Measurements from ENCODE around the gene SP140L.
"Not testable (repeated sequence)": the region's sequence is repeated elsewhere in the genome, so short reads cannot be mapped to it uniquely, and the experiment has no call there.

The SP140L gene

DNA sequence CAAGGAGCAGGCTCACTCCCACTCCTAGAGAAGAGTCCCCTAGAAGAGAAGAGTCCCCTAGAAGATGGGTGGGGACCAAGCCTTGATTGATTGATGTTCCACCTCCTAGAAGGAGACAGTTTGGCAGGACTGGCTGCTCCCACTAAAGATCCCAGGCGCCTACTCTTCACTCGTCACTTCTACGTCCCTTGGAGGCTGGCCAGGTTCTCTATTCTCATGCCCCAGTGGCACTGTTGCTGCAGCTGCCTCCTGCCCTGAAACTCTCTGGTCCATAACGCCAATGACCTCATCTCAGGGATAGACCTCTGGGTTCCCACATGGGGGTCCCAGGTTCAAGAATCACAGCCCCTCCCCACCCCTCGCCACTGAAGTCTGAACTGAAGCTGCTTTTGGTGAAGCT, 2.5 kb upstream of the SP140L start:
- DNase-seq, result no peak

DNA sequence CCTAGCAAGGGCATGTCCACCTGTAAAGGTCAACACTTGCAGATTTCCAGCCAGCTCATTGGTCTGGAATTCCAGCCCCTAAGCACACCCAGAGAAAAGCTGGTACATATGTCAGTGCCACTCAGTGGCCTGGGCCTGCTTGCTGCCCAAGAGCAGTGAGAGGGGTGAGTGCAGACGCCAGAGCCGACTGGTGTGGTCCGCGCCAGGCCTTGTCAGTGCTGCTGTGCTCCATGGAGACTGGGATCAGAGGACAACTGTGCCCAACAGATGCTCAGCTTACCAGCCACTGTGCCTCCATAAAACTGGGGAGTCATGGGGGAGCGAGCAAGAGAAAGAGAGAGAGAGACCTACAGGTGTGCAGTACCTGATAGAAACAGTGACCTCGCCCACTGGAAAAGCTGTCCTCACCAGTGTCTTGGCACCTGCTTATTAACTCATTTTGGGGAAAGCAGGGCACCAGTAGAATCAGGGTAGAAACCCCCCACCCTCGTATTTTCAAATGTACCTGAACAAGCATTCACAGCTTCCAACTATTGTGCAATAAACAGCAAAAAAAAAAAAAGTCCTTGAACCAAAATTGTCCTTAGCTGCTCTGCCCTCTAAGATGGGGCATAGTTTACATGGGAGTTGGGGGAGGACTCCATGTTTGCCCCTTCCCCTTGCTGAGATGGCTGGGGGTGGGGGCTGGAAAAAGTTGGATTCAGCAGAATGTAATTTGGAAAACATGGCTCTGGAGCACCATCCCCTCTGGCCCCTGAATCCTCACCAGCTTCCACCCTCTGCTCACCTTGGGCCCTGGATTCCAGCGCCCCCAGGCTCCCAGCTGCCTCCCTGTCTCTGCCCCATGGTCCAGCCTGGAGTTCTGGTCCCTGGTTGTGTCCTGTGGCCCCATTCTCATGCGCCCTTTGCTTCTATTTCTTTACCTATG, 1.4 kb upstream of the SP140L start:
- no peak for DNase-seq

DNA sequence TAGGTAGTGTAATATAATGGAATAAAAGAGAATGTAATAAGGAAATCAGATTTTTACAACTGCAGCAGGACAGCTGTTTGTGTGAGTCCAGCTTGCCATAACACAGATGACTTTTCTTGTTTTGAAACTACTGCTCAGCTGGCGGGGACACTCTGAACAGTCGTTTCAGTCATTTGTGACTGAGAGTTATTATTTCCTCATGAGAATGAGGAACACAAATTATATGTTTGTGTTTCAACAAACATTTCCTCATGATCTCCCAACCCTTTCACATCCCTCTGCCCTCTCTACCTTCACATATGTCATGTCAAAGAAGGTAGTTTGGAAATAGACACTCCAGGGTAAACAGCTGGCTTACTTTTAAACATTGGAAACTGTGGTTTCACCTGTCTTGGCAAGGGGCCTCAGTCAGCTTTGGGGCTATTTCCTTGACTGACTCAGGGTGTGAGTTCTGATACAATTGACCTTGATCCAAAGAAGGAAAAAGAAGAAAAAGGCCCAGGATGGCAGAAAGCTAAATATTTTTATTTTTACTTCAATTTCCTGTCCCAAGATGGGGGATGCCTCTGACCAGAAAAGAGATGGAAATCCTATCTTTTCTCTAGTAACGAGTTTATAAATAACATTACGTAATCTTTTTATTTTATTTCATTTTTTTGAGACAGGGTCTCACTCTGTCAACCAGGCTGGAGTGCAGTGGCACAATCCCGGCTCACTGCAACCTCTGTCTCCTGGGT, 593 bp downstream of the SP140L start:
- DNase-seq, result no peak

DNA sequence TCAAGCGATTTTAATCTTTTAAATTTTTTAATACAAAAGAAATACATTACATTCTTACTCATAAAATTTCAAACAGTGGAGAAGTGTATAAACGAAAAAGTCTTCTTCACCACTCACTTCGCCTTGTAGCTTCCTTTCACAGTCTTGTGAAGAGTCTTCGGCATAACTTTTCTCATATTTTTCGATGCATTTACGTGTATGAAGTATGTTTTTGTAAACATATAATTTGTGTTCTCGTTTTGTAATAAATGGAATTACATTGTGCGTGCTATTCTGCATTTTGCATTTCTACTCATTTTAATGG, 1.1 kb downstream of the SP140L start:
- no peak for DNase-seq

DNA sequence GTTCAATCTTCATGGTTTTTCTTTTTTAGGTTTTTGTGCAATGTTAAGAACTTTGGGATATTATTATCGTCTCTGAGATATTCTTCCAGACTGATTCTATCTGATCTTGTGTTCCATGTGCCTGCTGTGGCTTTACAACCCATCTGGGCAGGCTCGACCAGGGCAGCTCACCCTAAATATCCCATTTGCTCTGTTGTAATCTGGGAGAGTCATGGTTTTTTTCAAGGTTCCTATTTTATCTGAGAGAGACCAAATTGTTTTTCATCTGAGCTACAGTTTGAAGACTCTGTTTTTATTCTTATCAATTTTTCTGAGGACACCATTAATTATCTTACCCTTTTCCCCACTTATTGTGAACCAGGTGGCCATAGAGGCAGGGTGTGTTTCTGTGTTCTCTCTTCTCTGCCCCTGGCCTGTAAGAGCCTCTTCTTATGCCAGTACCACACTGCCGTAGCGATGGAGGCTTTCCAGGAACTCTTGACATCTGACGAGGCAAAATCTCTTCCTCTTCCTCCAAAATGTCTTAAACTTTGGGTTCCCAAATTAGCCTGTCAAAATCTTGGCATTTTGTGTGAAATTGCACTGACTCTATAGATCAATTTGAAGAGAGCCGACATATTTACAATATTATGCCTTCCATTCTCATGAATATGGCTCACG, 3.1 kb downstream of the SP140L start:
- DNase-seq, result no peak

DNA sequence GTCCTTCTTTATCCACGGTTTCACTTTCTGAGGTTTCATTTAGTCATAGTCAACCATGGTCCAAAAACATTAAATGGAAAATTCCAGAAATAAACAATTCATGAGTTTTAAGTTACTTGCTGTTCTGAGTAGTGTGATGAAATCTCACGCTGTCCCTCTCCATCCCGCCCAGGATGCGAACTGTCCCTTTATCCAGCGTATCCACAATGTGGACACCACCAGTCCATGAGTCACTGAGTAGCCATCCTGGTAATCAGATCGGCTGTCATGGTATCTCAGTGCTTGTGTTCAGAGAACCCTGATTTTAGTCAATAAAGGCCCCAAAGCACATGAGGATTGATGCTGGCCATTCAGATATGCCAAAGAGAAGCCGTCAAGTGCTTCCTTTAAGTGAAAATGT, 3.7 kb downstream of the SP140L start:
- no peak for DNase-seq

DNA sequence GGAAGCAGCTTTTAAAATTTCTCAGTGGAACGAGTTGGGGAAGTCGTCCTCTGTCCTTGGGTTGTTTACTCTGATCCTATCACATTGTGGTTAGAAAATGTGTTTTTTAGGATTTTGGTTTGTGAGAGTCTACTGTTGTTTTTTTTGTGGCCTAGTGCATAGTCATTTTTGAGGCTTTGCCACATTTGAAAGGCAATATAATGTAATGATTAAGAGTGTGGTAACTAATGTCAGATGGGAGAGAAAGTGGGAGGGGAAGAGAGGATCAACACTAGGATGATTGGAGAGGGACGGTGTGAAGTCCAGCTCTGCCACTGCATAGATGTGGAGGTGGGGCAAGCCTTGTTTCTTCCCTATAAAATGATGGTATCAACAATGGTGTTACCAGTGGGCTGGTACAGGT, 8.5 kb downstream of the SP140L start:
- DNase-seq, result no peak

DNA sequence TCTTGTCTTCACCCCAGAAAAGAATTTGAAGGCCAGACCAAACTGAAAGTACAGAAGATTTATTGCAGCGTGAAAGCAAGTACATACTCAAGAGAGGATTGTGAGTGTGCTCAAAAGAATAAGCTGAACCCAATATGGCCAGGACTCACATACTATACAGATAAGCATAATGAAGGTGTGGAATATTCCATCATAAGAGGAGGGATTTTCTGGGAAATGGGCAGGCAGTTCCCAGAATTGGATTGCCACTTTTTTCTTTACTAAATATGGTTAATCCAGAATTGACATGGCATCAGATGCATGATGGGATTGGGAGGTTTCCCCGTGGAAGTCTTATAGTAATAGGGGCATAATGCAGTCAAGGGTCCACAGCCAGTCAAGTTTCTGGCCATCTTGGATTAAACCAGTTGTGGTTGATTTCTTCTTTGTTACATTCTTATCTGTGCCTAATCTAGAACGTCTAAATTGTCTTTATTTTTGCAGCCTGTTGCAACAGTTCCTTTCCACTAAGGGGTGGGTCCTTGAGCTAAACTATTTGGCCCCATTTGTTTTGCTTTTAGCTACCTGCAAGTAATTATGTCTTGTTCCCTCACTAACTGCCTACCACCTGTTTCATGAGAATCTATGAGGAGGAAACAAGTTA, 9.0 kb downstream of the SP140L start:
- DNase-seq, result no peak

DNA sequence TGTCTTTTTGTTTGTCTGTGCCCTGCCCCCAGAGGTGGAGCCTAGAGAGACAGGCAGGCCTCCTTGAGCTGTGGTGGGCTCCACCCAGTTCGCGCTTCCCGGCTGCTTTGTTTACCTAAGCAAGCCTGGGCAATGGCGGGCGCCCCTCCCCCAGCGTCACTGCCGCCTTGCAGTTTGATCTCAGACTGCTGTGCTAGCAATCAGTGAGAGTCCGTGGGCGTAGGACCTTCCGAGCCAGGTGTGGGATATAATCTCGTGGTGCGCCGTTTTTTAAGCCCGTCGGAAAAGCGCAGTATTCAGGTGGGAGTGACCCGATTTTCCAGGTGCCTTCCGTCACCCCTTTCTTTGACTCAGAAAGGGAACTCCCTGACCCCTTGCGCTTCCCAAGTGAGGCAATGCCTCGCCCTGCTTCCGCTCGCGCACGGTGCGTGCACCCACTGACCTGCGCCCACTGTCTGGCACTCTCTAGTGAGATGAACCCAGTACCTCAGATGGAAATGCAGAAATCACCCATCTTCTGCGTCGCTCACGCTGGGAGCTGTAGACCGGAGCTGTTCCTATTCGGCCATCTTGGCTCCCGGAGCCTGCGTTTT, 15.0 kb downstream of the SP140L start:
- DNase-seq, result not testable (repeated sequence)

DNA sequence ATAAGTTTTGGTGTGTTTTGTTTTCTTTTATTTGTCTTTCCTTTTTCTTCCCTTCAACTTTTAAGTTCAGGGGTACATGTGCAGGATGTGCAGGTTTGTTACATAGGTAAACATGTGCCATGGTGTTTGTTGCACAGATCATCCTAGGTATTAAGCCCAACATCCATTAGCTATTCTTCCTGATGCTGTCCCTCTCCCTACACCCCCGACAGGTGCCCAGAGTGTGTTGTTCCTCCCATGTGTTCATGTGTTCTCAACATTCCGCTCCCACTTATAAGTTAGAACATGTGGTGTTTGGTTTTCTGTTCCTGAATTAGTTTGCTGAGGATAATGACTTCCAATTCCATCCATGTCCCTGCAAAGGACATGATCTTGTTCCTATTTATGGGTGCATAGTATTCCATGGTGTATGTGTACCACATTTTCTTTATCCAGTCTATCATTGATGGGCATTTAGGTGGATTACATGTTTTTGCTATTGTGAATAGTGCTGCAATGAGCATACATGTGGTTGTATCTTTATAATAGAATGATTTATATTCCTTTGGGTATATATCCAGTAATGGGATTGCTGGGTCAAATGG, 16.1 kb downstream of the SP140L start:
- DNase-seq, result not testable (repeated sequence)

DNA sequence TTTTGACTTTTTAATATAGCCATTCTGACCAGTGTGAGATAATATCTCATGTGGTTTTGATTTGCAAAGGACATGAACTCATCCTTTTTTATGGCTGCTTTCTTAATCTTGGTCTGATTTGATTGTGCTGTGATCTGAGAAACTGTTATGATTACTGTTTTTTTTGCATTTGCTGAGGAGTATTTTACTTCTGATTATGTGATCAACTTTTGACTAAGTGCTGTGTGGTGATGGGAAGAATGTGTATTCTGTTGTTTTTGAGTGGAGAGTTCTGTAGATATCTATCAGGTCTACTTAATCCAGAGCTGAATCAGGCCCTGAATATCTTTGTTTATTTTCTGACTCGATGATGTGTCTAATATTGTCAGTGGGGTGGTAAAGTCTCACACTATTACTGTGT, 16.8 kb downstream of the SP140L start:
- no peak for DNase-seq

DNA sequence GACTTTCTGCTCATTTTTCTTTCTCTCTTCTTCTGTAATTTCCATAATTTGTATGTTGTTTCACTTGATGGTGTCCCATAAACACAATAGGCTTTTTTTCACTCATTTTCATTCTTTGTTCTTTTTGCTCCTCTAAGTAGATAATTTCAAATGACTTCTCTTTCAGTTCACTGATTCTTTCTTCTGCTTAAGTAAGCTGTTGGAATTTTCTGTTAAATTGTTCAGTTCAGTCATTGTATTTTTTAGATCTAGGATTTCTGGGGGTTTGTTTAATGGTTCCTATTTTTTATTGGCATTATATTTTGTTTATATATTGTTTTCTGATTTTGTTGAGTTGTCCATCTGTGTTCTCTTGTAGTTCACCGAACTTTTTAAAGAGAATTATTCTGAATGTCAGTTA, 19.5 kb downstream of the SP140L start:
- DNase-seq, result no peak

DNA sequence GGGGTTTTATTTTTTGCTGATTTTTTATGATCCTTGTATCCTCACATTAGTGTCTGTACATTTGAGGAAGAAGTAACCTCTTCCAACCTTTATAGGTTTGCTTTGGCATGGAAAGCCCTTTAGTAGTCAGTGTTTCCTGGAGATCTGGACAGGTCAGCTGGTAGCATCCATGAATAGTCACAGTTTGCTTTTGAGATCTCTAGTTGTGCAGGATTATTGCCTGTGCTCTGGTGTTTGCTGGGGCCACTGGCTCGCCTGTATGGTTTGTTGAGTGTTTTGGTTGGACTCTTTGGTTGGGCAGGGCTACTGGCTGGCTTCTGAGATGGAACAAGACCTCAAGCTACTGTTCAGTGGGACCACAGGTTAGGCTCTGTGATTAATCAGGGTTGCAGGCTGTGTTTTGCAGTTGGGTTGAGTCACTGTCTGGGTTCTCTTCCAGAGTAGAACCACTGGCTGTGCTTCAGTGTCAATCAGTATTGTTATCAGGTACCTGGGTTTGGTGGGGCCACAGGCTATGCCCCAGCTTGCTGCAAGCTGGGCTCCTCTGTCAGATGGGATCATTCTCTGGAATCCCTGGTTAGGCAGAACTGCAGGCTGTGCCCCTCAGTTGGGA, 20.0 kb downstream of the SP140L start:
- no peak for DNase-seq

DNA sequence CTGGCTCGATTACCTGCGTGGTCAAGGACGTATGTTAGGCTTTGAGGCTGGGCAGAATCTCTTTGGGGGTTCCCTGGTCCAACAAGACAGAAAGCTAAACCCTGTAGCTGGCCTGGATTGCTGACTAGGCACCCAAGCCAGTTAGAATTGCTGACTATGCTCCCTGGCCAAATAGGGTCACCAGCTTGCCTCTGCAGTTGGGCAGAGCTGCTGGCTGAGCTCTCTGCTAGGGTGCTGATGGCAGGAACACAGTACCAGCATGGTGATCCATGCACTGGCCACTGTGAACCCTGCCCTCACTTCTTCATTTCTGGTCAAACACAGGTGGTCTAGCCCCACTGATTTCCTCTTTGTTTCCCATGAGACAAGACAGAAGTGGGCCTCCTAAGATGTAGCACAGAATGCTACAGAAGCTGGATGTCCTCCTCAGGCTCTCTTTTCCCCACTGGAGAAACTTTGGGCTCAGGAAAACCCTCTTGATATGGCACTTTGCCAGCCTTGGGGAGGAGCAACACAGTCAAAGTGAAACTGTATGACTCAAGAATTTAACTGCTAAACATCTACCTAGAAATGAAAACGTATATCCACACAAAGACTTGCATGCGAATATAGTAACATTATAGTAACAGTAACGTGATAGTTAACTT, 20.8 kb downstream of the SP140L start:
- DNase-seq, result no peak

DNA sequence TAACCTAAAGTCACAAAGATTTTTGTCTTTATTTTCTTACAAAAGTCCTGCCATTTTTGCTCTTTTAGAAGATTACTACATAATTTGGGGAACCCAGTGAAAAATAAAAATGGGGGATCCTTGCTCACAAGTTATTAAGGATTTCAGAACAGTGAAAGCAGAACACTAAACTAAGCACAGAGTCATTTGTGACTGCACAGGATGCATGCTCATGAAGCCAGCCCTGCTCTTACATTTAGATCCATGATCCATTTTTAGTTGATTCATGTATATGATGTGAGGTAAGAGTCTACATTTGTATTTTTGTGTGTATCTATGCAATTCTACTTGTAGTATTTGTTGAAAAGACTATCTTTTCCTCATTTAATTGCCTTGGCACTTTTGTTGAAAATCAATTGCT, 21.8 kb downstream of the SP140L start:
- no peak for DNase-seq

DNA sequence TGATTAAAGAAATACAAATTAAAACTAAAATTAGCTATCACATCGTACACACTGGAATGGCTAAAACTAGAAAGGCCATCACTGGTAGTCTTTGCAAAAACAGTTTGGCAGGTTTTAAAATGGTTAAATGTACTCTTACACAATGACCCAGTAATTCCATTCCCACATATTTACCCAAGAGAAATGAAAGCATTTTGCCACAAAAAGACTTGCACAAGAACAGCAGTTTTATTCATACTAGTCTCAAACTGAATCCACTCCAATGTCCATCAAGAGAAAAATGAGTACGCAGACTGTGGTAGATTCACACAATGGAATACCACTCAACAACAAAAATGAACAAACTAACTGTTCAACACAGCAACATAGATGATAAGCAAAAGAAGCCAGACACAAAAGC, 29.1 kb downstream of the SP140L start:
- no peak for DNase-seq

DNA sequence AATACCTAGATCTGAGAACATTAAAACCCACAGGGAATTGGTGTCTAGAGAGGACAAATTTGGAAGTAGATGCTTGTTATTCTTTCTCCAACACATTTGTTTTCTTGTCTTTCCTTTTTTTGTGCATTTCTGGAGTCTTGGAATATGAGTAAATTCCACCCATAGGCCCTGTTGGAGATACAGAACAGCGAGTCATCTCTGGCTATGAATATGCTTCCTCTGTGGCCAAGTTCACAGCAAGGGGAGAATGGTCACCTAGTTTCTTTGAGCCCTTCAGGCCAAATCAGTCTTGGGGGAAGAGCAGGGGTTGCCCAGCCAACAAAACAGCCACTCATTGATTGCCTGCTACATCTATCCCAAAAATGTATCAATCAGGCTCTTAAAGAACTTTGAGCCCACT, 31.3 kb downstream of the SP140L start:
- no peak for DNase-seq

DNA sequence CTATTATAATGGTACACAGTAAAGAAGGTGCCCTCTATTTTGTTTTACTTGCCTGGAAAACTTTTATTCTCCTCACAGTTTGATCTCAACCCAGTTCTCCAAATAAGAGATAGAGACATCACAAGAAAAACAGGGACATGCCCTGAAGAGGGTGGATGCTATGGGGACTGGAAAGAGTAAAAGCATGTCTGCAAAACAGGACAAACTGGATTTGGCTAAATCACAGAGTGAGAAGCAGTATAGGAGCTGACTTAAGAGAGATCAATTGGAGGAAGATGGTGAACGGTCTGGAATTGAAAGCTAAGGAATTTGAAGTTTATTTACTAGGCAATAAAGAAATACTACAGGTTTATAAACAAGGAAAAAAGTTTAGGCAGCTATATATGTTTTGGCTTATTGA, 33.0 kb downstream of the SP140L start:
- no peak for DNase-seq

DNA sequence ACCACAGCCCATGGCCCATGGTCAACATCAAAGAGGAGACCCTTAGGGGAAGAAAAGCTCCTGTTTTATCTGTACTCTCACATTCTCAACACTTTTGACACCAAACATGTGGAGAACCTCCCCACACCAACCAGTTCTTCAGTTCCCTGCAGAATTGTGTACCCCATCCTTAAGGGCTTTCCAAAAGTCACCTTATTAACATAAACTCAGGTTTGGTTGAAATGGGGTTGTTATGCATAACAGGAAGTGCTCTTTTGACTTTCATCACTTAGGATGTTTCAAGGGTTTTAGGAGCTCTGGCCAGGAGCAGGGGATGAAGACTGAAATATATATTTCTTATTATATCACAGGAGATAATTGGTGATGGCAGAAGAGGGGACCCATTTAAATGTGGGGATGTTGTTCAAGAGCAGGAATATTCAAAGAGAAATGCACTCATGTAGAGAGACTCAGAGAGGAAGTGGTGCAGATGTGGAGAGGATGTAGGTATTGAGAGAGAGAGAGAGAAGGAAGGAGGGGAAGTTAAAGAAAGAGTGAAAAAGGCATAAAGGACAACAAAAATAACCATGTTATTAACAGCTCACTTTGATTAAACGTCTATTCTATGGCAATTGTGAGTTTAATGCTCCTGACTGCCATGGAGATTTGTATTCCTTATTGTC, 35.2 kb downstream of the SP140L start:
- no peak for DNase-seq

DNA sequence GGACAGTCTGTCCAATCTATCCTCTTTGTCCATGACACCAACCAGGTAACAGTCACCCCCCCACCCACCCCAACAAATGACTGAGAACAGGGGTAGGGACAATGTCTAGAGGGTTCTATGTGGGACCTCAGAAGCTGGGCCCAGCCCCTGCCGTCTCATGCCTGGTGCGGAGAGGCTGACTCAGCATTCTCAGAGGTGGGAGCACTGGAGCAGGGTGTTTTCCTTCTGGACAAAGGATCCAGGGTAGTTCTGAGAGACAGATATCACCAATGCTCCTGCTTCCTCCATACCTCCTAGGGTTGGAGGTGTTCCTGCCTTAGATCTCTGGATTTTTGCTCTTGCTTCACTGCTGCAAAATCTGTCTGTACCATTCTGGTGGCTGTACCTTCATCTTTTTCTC, 55.1 kb downstream of the SP140L start:
- DNase-seq, result no peak

DNA sequence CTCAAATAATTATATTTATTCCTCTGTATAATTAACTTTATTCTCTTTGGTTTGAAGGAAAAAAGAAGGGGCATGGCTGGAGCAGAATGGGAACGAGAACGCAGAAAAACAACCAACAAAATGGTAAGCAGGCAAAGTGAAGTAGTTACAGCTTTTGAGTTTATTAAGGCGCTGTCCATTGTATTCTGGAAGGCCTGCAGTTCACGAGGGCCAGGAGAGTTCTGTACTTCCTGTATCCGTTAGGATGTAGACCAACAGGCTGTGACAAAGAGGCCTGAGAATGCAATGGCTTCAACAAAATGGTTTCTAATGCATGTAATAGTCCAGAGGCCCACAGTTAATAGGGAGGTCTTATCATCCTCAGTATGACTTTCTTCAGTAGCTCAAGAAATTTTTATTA, 56.5 kb downstream of the SP140L start:
- no peak for DNase-seq

All from bone marrow (tissue), 2 donors.